H1 (cell line): ENCODE measurements around the gene CAPN15. TPM values are rescaled to one million over a fixed set of nuclear protein-coding genes. Genes with fewer than 3 reads are reported as not detected.

Source experiments
- BCL11A ChIP-seq, 2 experiments: IDR thresholded peaks; one replicate each; pipeline ENCODE4 v1.6.1; 2011; ENCODE audit warnings: low read depth in 2 of 2, low read length in 2 of 2, mild to moderate bottlenecking in 2 of 2
- SRF ChIP-seq: IDR thresholded peaks from 2 replicates; pipeline ENCODE4 v1.6.1; 2011; ENCODE audit warnings: mild to moderate bottlenecking, low read depth, low read length, moderate library complexity
- polyA plus RNA-seq, 7 experiments: library from polyadenylated mRNA; depleted of rRNA in 3 of 7; stranded (reverse) in 5 of 7; unstranded in 2 of 7; fragments of >200 nt in 5 of 7; fragments of 200-250 nt in 2 of 7; gene quantifications; 1 replicate in 5 of 7; 2 replicates in 1 of 7; 4 replicates in 1 of 7; pipeline versions ENCODE4 v1.2.1 to v1.2.3, GENCODE V29; 2011 to 2013; ENCODE audit warnings: missing spikeins in 2 of 7, mixed read lengths in 2 of 7
- total RNA-seq: library from RNA; stranded (reverse); fragmentation: NEBNext Ultra II Directional; extraction: Animal tissue kit (Norgen Biotek cat#: 25700); gene quantifications from 2 replicates; pipeline ENCODE4 v1.2.1, GENCODE V29; 2021

The CAPN15 gene
- total and polyA plus RNA-seq, 2 of the 8 experiments (the other 6 are each of a cell fraction or from before 2014, with no cell fraction given) = 38.9 to 76.9 TPM

DNA sequence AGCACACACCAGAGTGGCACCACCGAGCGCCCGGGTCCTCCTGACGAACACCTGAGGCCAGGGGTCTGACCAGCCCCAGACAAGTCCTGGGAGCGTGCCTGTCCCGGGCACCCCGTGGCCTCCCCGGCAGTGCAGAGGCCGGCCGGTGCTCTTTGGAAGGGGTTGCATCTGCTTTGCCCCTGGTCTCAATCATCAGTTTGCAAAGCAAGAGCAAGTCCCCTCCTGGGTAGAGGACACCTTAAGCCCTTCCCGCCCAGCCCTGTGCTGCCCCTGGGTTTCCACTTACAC, 11.6 kb upstream of the CAPN15 start (continued):
- TF ChIP-seq BCL11A (IDR thresholded peaks at IDR 0.05; ENCODE audit: low read depth in 2 of 2, low read length in 2 of 2) = no peak
- TF ChIP-seq SRF = no peak
